ENCODE measurements around the gene CACNA2D2. TPM values are rescaled to one million over a fixed set of nuclear protein-coding genes. Genes with fewer than 3 reads are reported as not detected.

Gene CACNA2D2
- total and polyA plus RNA-seq, 2 of the 13 experiments (the other 11 are each of a cell fraction or from before 2014, with no cell fraction given): not detected

- 0% methylated on average over 1 of the region's 2 CpGs for WGBS (ENCODE audit: low lambda C conversion rate)
- TF ChIP-seq ZHX2 (IDR thresholded peaks at IDR 0.05; ENCODE audit: low read depth) (no peak), ZHX2 (CRISPR knock-in tag; IDR thresholded peaks at IDR 0.05; ENCODE audit: borderline replicate concordance) (no peak), ZNF333 (CRISPR knock-in tag; IDR thresholded peaks at IDR 0.05; ENCODE audit: borderline replicate concordance) (no peak), RNF219 (CRISPR knock-in tag; IDR thresholded peaks at IDR 0.05) (no peak), KLF6 (CRISPR knock-in tag; IDR thresholded peaks at IDR 0.05) (no peak), TEAD3 (CRISPR knock-in tag; optimal IDR thresholded peaks at IDR 0.05; ENCODE audit: borderline replicate concordance) (peak; percentile 48), MEIS2 (CRISPR knock-in tag; IDR thresholded peaks at IDR 0.05) (no peak), RAD51 (IDR thresholded peaks at IDR 0.05; ENCODE audit: borderline replicate concordance) (no peak), RARA (CRISPR knock-in tag; IDR thresholded peaks at IDR 0.05) (0 out of 2 replicates have a peak, but pooled peaks have one; percentile 9), ZMYM2 (CRISPR knock-in tag; IDR thresholded peaks at IDR 0.05) (no peak), ZNF644 (CRISPR knock-in tag; IDR thresholded peaks at IDR 0.05; ENCODE audit: low read depth) (no peak), ZNF225 (CRISPR knock-in tag; IDR thresholded peaks at IDR 0.05) (no peak), ZNF672 (CRISPR knock-in tag; IDR thresholded peaks at IDR 0.05) (no peak), ZKSCAN5 (CRISPR knock-in tag; IDR thresholded peaks at IDR 0.05) (no peak), LBX2 (CRISPR knock-in tag; IDR thresholded peaks at IDR 0.05; ENCODE audit: borderline replicate concordance) (no peak), ZNF562 (CRISPR knock-in tag; IDR thresholded peaks at IDR 0.05; ENCODE audit: borderline replicate concordance) (no peak)
- Histone ChIP-seq H3K36me3 (replicated peaks in 1 of 2; ENCODE audit: control insufficient read depth in 1 of 2, insufficient read depth in 2 of 2, low read length in 2 of 2) (no peaks in the 10 kb centered on the region), H4K20me1 (ENCODE audit: insufficient read depth, low read length) (no peaks in the 10 kb centered on the region), H3K27me3 (ENCODE audit: control insufficient read depth in 1 of 2, insufficient read depth in 2 of 2, low read length in 2 of 2) (peaks cover 6 to 57% of the 10 kb centered on the region in 2 experiments), H3K4me1 (ENCODE audit: insufficient read depth, low read length) (peaks cover 52% of the 10 kb centered on the region), H2AFZ (ENCODE audit: low read length) (no peak overlapping the region), H3K4me2 (ENCODE audit: low read depth, low read length) (no peak overlapping the region), H3K9me3 (ENCODE audit: low read length) (no peaks in the 10 kb centered on the region), H3K27ac (ENCODE audit: extremely low read length, insufficient read depth, low read length) (no peak overlapping the region), H3K4me3 (replicated peaks in 1 of 3; ENCODE audit: insufficient read depth in 1 of 3, low read depth in 2 of 3, low read length in 3 of 3) (no peak overlapping the region), H3K79me2 (ENCODE audit: insufficient read depth, low read length) (no peaks in the 10 kb centered on the region), H3K9ac (ENCODE audit: insufficient read depth, low read depth, low read length) (no peak overlapping the region)
- CTCF ChIA-PET (ENCODE audit: low intra/inter-chr PET ratio, low total read pairs): no interaction called here
- DNase-seq (ENCODE audit: low spot score): no peak
- ATAC-seq: no peak
- POLR2A ChIA-PET: no interaction called here
- in situ Hi-C loops (cut with HindIII; ENCODE audit: extremely low pct_ligation_motif_present, low pct_unique_long_range_greater_than_20kb) (no loop called here), intact Hi-C loops (cut with micrococcal nuclease; ENCODE audit: unreplicated experiment) (no loop called here)
- BruUV-seq (replicated peaks): no TSS peak
- FAIRE-seq: no peak
Observed at GRCh38 chr3:50444782-50445181, 58.7 kb downstream of the CACNA2D2 start.

All from HepG2 (cell line).